H9 (cell line): Measurements from ENCODE around the gene COMP. TPM values are rescaled to one million over a fixed set of nuclear protein-coding genes. Genes with fewer than 3 reads are reported as not detected.

ENCODE experiments used
- DNase-seq: peaks from one replicate; pipeline ENCODE4 v3.0.0-alpha.2; 2017
- H2AFZ ChIP-seq: one replicate; pipeline ENCODE4 v1.6.1; 2013; ENCODE audit warnings: mild to moderate bottlenecking, low read length, control low read depth, moderate library complexity
- H2AK5ac ChIP-seq: 2 replicates; pipeline ENCODE4 v1.6.1; 2013; ENCODE audit warnings: low read length, control low read depth, mixed read lengths; ENCODE audit not compliant: insufficient read length
- H2BK120ac ChIP-seq: one replicate; pipeline ENCODE4 v1.6.1; 2013; ENCODE audit warnings: low read depth, mild to moderate bottlenecking, low read length, control low read depth, inconsistent platforms; ENCODE audit not compliant: poor library complexity, severe bottlenecking
- H2BK12ac ChIP-seq: 2 replicates; pipeline ENCODE4 v1.6.1; 2013; ENCODE audit warnings: low read length, control low read depth, mixed read lengths, low read depth; ENCODE audit not compliant: insufficient read length
- H2BK15ac ChIP-seq: 2 replicates; pipeline ENCODE4 v1.6.1; 2013; ENCODE audit warnings: low read depth, low read length, control low read depth
- H2BK20ac ChIP-seq: one replicate; pipeline ENCODE4 v1.6.1; 2013; ENCODE audit warnings: low read depth, mild to moderate bottlenecking, low read length, control low read depth, inconsistent platforms; ENCODE audit not compliant: poor library complexity, severe bottlenecking
- H2BK5ac ChIP-seq: 2 replicates; pipeline ENCODE4 v1.6.1; 2013; ENCODE audit warnings: low read length, control low read depth, mixed read lengths; ENCODE audit not compliant: insufficient read length
- H3K14ac ChIP-seq: 2 replicates; pipeline ENCODE4 v1.6.1; 2013; ENCODE audit warnings: low read length, control low read depth; ENCODE audit not compliant: insufficient read depth
- H3K18ac ChIP-seq: 2 replicates; pipeline ENCODE4 v1.6.1; 2013; ENCODE audit warnings: low read depth, mild to moderate bottlenecking, mixed read lengths, low read length, control low read depth; ENCODE audit not compliant: insufficient read length
- H3K23ac ChIP-seq: 2 replicates; pipeline ENCODE4 v1.6.1; 2013; ENCODE audit warnings: low read length, control low read depth, mixed read lengths, low read depth; ENCODE audit not compliant: insufficient read length
- H3K23me2 ChIP-seq: 2 replicates; pipeline ENCODE4 v1.6.1; 2013; ENCODE audit warnings: low read depth, mild to moderate bottlenecking, mixed read lengths, low read length, control low read depth; ENCODE audit not compliant: insufficient read length, poor library complexity, severe bottlenecking
- H3K27ac ChIP-seq: 2 replicates; pipeline ENCODE4 v1.5.1; 2013; ENCODE audit warnings: low read length, control low read depth, mixed read lengths, low read depth; ENCODE audit not compliant: insufficient read length
- H3K27me3 ChIP-seq: 2 replicates; pipeline ENCODE4 v1.6.1; 2013; ENCODE audit warnings: low read length, control low read depth, inconsistent platforms; ENCODE audit not compliant: insufficient read depth
- H3K4ac ChIP-seq: 2 replicates; pipeline ENCODE4 v1.6.1; 2013; ENCODE audit warnings: low read depth, mild to moderate bottlenecking, control low read depth, inconsistent platforms, low read length, moderate library complexity
- H3K4me1 ChIP-seq: 2 replicates; pipeline ENCODE4 v1.6.1; 2013; ENCODE audit warnings: low read length, control low read depth, inconsistent platforms; ENCODE audit not compliant: insufficient read depth
- H3K4me2 ChIP-seq: 2 replicates; pipeline ENCODE4 v1.6.1; 2013; ENCODE audit warnings: low read length, control low read depth, mixed read lengths; ENCODE audit not compliant: insufficient read length, insufficient read depth
- H3K56ac ChIP-seq: 2 replicates; pipeline ENCODE4 v1.6.1; 2013; ENCODE audit warnings: low read depth, mild to moderate bottlenecking, mixed read lengths, low read length, control low read depth; ENCODE audit not compliant: insufficient read length
- H3K79me1 ChIP-seq: 2 replicates; pipeline ENCODE4 v1.6.1; 2013; ENCODE audit warnings: low read depth, mild to moderate bottlenecking, moderate library complexity, low read length, control low read depth, inconsistent platforms; ENCODE audit not compliant: insufficient read depth, poor library complexity, severe bottlenecking
- H3K79me2 ChIP-seq: 2 replicates; pipeline ENCODE4 v1.6.1; 2013; ENCODE audit warnings: low read length, control low read depth, inconsistent platforms; ENCODE audit not compliant: insufficient read depth
- H3K9ac ChIP-seq: 2 replicates; pipeline ENCODE4 v1.6.1; 2013; ENCODE audit warnings: low read length, control low read depth, mixed read lengths; ENCODE audit not compliant: insufficient read length; ENCODE audit errors: extremely low read depth
- H3K9me3 ChIP-seq: one replicate; pipeline ENCODE4 v1.6.1; 2013; ENCODE audit warnings: low read depth, low read length, inconsistent platforms; ENCODE audit not compliant: control insufficient read depth
- H3T11ph ChIP-seq: one replicate; pipeline ENCODE4 v1.6.1; 2013; ENCODE audit warnings: mild to moderate bottlenecking, low read length, control low read depth, inconsistent platforms
- H4K20me1 ChIP-seq: one replicate; pipeline ENCODE4 v1.6.1; 2013; ENCODE audit not compliant: control insufficient read depth, insufficient read length, insufficient read depth
- H4K5ac ChIP-seq: 2 replicates; pipeline ENCODE4 v1.6.1; 2013; ENCODE audit warnings: low read depth, mild to moderate bottlenecking, mixed read lengths, low read length, control low read depth; ENCODE audit not compliant: insufficient read length
- H4K8ac ChIP-seq: replicated peaks from 2 replicates; pipeline ENCODE4 v1.6.1; 2013; ENCODE audit warnings: low read length, control low read depth, mixed read lengths, low read depth; ENCODE audit not compliant: insufficient read length
- H4K91ac ChIP-seq: 2 replicates; pipeline ENCODE4 v1.6.1; 2013; ENCODE audit warnings: low read depth, mild to moderate bottlenecking, moderate library complexity, mixed read lengths, low read length, control low read depth; ENCODE audit not compliant: insufficient read length
- H3K27ac Mint-ChIP-seq, 3 experiments: 2 replicates in 2 of 3; 3 replicates in 1 of 3; pipeline ENCODE4 v1.8.0; 2020 to 2021; ENCODE audit warnings: mixed read lengths in 3 of 3, mild to moderate bottlenecking in 1 of 3, moderate library complexity in 1 of 3
- H3K27me3 Mint-ChIP-seq: 2 replicates; pipeline ENCODE4 v1.8.0; 2021; ENCODE audit warnings: low read depth, mild to moderate bottlenecking, moderate library complexity, mixed read lengths
- H3K36me3 Mint-ChIP-seq, 3 experiments: 2 replicates in 2 of 3; 3 replicates in 1 of 3; pipeline ENCODE4 v1.8.0; 2020 to 2021; ENCODE audit warnings: low read depth in 3 of 3, mixed read lengths in 3 of 3; ENCODE audit not compliant: insufficient read depth in 1 of 3
- H3K4me1 Mint-ChIP-seq, 2 experiments: 2 replicates each; pipeline ENCODE4 v1.8.0; 2020; ENCODE audit warnings: mixed read lengths in 2 of 2
- H3K4me3 Mint-ChIP-seq, 2 experiments: 2 replicates in 1 of 2; 3 replicates in 1 of 2; pipeline ENCODE4 v1.8.0; 2020 to 2021; ENCODE audit warnings: mild to moderate bottlenecking in 2 of 2, mixed read lengths in 2 of 2, moderate library complexity in 1 of 2
- H3K9me3 Mint-ChIP-seq, 2 experiments: 2 replicates in 1 of 2; 3 replicates in 1 of 2; pipeline ENCODE4 v1.8.0; 2020; ENCODE audit warnings: mild to moderate bottlenecking in 2 of 2, mixed read lengths in 2 of 2, moderate library complexity in 1 of 2
- WGBS: extraction: QIAGEN DNeasy Blood & Tissue Kit; methylation state at CpG from one replicate; pipeline ENCODE4 v1.1.7; 2013; ENCODE audit warnings: missing lambda C conversion rate, low lambda C conversion rate, mixed read lengths; ENCODE audit not compliant: insufficient read length; ENCODE audit errors: extremely low coverage; 5-methylcytosine and 5-hydroxymethylcytosine counted together
- total RNA-seq: library from RNA; stranded (reverse); gene quantifications from 2 replicates; pipeline ENCODE4 v1.2.1, GENCODE V29; 2021
- TF ChIP-seq, protein P1 (sequence below): fragments of 200-600 bp; sonication (generic); conservative IDR thresholded peaks from 3 replicates; pipeline ENCODE4 v1.8.0; 2021; ENCODE audit warnings: antibody characterized with exemption, mild to moderate bottlenecking

Gene COMP
- total RNA-seq, 1 experiment from 2014 or later: 0.15 TPM

- Mint-ChIP-seq H3K4me1 (peaks cover 10 to 12% of the 10 kb centered on the region in 2 experiments; a peak in 3 of 4 replicates), H3K27me3 (peaks cover 61% of the 10 kb centered on the region), H3K36me3 (peaks cover 0 to 9% (median 0%) of the 10 kb centered on the region in 3 experiments; a peak in 2 of 7 replicates), H3K27ac (no peak overlapping the region), H3K9me3 (no peaks in the 10 kb centered on the region), H3K4me3 (no peak overlapping the region)
- H4K20me1 ChIP-seq: peaks cover 2% of the 10 kb centered on the region
- H3K4me2 ChIP-seq: no peak overlapping the region
- H3K18ac ChIP-seq: no peak overlapping the region
- DNase-seq: no peak
- no peak overlapping the region for H4K8ac ChIP-seq
- no peaks in the 10 kb centered on the region for H3K79me2 ChIP-seq
- TF ChIP-seq, protein P1, sequence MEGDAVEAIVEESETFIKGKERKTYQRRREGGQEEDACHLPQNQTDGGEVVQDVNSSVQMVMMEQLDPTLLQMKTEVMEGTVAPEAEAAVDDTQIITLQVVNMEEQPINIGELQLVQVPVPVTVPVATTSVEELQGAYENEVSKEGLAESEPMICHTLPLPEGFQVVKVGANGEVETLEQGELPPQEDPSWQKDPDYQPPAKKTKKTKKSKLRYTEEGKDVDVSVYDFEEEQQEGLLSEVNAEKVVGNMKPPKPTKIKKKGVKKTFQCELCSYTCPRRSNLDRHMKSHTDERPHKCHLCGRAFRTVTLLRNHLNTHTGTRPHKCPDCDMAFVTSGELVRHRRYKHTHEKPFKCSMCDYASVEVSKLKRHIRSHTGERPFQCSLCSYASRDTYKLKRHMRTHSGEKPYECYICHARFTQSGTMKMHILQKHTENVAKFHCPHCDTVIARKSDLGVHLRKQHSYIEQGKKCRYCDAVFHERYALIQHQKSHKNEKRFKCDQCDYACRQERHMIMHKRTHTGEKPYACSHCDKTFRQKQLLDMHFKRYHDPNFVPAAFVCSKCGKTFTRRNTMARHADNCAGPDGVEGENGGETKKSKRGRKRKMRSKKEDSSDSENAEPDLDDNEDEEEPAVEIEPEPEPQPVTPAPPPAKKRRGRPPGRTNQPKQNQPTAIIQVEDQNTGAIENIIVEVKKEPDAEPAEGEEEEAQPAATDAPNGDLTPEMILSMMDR: no peak
- no peak overlapping the region for H4K5ac ChIP-seq
- no peak overlapping the region for H2BK15ac ChIP-seq
- H4K91ac ChIP-seq: no peak overlapping the region
- H2AK5ac ChIP-seq: no peak overlapping the region
- no peak overlapping the region for H2BK20ac ChIP-seq
- H2BK5ac ChIP-seq: no peak overlapping the region
- no peaks in the 10 kb centered on the region for H3K9me3 ChIP-seq
- H2AFZ ChIP-seq: no peak overlapping the region
- H3K27me3 ChIP-seq: peaks cover 14% of the 10 kb centered on the region; the same call in 1 of the 2 replicates
- no peak overlapping the region for H2BK12ac ChIP-seq
- no peak overlapping the region for H3T11ph ChIP-seq
- H3K79me1 ChIP-seq: no peaks in the 10 kb centered on the region
- H3K23ac ChIP-seq: no peak overlapping the region
- no CpG with 5 or more reads among the region's 22 CpGs for WGBS
- no peaks in the 10 kb centered on the region for H3K4me1 ChIP-seq
- H3K56ac ChIP-seq: no peak overlapping the region
- no peak overlapping the region for H2BK120ac ChIP-seq
- no peak overlapping the region for H3K4ac ChIP-seq
- H3K9ac ChIP-seq: no peak overlapping the region
- H3K23me2 ChIP-seq: no peaks in the 10 kb centered on the region
- H3K27ac ChIP-seq: no peak overlapping the region
- H3K14ac ChIP-seq: no peak overlapping the region
Observed at GRCh38 chr19:18759995-18760426, 31.1 kb downstream of the COMP start.
